ENCODE results near the gene TRIOBP. TPM values are rescaled to one million over a fixed set of nuclear protein-coding genes. Genes with fewer than 3 reads are reported as not detected.

Gene TRIOBP
- total RNA-seq, 2 experiments from 2014 or later = 31.1 to 31.6 TPM

DNA sequence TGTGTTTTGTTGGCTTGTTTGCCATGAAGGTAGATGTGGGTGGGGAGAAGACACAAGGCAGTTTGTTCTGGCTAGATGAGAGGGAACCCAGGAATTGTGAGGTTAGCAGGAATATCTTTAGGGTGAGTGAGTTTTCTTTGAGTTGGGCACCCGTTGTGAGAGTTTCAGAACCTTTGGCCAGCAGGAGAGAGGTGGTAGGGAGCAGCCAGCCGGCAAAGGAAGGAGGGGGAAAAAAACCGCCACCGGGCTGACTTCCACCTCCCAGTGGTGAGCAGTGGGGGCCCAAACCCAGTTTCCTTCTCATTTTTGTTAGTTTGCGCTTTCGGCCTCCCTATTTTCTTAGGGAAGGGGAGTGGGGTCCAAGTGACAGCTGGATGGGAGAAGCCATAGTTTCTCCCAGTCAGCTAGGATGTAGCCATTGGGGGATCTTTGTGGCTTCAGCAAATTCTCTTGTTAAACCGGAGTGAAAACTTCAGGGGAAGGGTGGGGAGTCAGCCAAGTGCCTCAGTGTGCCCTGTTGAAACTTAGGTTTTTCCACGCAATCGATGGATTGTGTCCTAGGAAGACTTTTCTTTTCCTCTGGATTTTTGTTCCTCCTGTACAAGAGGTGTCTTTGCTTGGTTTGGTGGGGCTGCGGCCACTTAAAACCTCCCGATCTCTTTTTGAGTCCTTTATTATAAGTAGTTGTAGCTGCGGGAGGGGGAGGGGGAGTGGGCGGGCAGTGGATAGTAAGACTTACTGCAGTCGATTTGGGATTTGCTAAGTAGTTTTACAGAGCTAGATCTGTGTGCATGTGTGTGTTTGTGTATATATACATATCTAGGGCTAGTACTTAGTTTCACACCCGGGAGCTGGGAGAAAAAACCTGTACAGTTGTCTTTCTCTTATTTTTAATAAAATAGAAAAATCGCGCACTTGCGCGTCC, 109.8 kb downstream of the TRIOBP start:
- intact Hi-C loops (cut with micrococcal nuclease; ENCODE audit: unreplicated experiment) = loop anchor here (2.0 to 5.0 kb wide), 2 partner anchors 30 to 59 kb away; no protein-coding TSS in a partner anchor
- H3K9me2 ChIP-seq (ENCODE audit: insufficient read depth, low read length) = no peaks in the 10 kb centered on the region
- POLR2A ChIA-PET = interaction anchor here (0.6 to 0.7 kb wide), 4 partner anchors 37 to 720 kb away, joined by 3 to 6 read pairs (median 3); partner anchors contain the start of gene ANKRD54
- no peak overlapping the region for H3K27ac ChIP-seq (ENCODE audit: low read depth, low read length, poor library complexity, severe bottlenecking)
- H2AFZ ChIP-seq (ENCODE audit: low read length) = peak overlapping the region; percentile 70
- no TSS peak for BruUV-seq (replicated peaks)
- peak; percentile 67; the same call in 1 of the 2 replicates for TF ChIP-seq EZH2phosphoT487 (IDR thresholded peaks at IDR 0.05; ENCODE audit: borderline replicate concordance, low read depth, low read length)
- TF ChIP-seq, protein P1, sequence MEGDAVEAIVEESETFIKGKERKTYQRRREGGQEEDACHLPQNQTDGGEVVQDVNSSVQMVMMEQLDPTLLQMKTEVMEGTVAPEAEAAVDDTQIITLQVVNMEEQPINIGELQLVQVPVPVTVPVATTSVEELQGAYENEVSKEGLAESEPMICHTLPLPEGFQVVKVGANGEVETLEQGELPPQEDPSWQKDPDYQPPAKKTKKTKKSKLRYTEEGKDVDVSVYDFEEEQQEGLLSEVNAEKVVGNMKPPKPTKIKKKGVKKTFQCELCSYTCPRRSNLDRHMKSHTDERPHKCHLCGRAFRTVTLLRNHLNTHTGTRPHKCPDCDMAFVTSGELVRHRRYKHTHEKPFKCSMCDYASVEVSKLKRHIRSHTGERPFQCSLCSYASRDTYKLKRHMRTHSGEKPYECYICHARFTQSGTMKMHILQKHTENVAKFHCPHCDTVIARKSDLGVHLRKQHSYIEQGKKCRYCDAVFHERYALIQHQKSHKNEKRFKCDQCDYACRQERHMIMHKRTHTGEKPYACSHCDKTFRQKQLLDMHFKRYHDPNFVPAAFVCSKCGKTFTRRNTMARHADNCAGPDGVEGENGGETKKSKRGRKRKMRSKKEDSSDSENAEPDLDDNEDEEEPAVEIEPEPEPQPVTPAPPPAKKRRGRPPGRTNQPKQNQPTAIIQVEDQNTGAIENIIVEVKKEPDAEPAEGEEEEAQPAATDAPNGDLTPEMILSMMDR (conservative IDR thresholded peaks at IDR 0.05; ENCODE audit: low read length) = no peak
- no peaks in the 10 kb centered on the region for H4K20me1 ChIP-seq (ENCODE audit: insufficient read depth, low read length)
- H3K36me3 ChIP-seq (ENCODE audit: insufficient read depth, low read length) = no peaks in the 10 kb centered on the region
- no peak for DNase-seq (ENCODE audit: low spot score)
- peaks cover 19% of the 10 kb centered on the region for H3K4me1 ChIP-seq (ENCODE audit: insufficient read depth, low read length, poor library complexity, severe bottlenecking)
- peak overlapping the region; percentile 89 for H3K4me2 ChIP-seq (ENCODE audit: low read length)
- H3K9me3 ChIP-seq (ENCODE audit: low read length) = no peaks in the 10 kb centered on the region
- H3K79me2 ChIP-seq (ENCODE audit: insufficient read depth, low read depth, low read length) = no peaks in the 10 kb centered on the region
- peak overlapping the region; percentile 72 for H3K4me3 ChIP-seq (ENCODE audit: low read depth, low read length, poor library complexity, severe bottlenecking)
- CTCF ChIA-PET (ENCODE audit: unreplicated experiment) = no interaction called here

DNA sequence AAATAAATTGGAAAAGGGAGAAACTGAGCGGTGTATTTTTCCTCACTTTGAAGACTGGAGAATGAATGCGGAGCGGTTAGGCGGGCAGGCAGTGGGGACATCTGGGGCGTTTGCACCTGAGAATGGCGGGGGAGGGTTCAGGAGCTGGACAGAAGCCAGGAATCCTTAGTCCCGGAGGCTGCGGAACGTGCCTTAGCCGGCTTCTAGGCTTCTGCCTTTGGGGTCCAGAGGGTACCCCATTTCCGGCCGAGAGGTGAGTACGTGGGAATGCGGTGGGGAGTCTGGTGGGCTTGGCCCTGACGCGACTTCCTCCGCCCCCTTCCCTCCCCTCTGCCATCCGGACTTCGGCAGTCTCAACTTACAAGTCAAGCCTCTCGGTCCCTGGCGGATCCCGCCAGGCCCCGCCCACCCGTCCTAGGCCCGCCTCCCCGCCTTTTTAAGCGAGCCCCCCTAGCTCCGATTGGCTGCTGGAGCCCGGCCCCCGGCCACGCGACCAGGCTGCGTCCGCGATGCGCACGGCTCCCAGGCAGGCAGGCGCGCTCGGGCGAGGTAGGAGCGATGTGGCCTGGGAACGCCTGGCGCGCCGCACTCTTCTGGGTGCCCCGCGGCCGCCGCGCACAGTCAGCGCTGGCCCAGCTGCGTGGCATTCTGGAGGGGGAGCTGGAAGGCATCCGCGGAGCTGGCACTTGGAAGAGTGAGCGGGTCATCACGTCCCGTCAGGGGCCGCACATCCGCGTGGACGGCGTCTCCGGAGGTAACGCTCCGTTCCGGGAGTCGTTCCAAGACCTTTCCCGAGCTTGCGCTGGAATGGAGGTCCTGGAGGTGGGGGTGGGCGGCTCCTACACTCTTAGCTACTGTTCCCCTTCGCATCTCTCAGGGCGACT, 110.8 kb downstream of the TRIOBP start, which contains the start of gene GCAT:
Gene GCAT, plus strand, starts transcription at position 525 of the 884 bp plus-strand sequence. Its CDS starts 34 bp downstream, at position 559.
- intact Hi-C loops (cut with micrococcal nuclease; ENCODE audit: unreplicated experiment) = loop anchor here (2.0 to 5.0 kb wide), 2 partner anchors 31 to 60 kb away; no protein-coding TSS in a partner anchor

More for the DNA sequence above, 110.8 kb downstream of the TRIOBP start, which contains the start of gene GCAT:
- BruUV-seq (replicated peaks) = no TSS peak
- H3K9me2 ChIP-seq (ENCODE audit: insufficient read depth, low read length) = no peaks in the 10 kb centered on the region
- POLR2A ChIA-PET = interaction anchor here (0.6 to 1.2 kb wide), 9 partner anchors 15 to 719 kb away, joined by 3 to 7 read pairs (median 3); no protein-coding TSS in a partner anchor
- no peak within 1 kb of the TSS for H3K27ac ChIP-seq (ENCODE audit: low read depth, low read length, poor library complexity, severe bottlenecking)
- H3K36me3 ChIP-seq (ENCODE audit: insufficient read depth, low read length) = no peaks in the 10 kb centered on the region
- peak; percentile 95 for DNase-seq (ENCODE audit: low spot score)
- H3K4me3 ChIP-seq (ENCODE audit: low read depth, low read length, poor library complexity, severe bottlenecking) = peak within 1 kb of the TSS; percentile 72
- no peaks in the 10 kb centered on the region for H3K9me3 ChIP-seq (ENCODE audit: low read length)
- TF ChIP-seq, protein P1 (conservative IDR thresholded peaks at IDR 0.05; ENCODE audit: low read length) = no peak
- TF ChIP-seq EZH2phosphoT487 (IDR thresholded peaks at IDR 0.05; ENCODE audit: borderline replicate concordance, low read depth, low read length) = no peak
- H3K79me2 ChIP-seq (ENCODE audit: insufficient read depth, low read depth, low read length) = no peaks in the 10 kb centered on the region
- H4K20me1 ChIP-seq (ENCODE audit: insufficient read depth, low read length) = no peaks in the 10 kb centered on the region
- CTCF ChIA-PET (ENCODE audit: unreplicated experiment) = no interaction called here
- peaks cover 17% of the 10 kb centered on the region for H3K4me1 ChIP-seq (ENCODE audit: insufficient read depth, low read length, poor library complexity, severe bottlenecking)
- peak within 1 kb of the TSS; percentile 89 for H3K4me2 ChIP-seq (ENCODE audit: low read length)
- peak within 1 kb of the TSS; percentile 81 for H2AFZ ChIP-seq (ENCODE audit: low read length)
